ENCODE measurements around the gene FKBP4. TPM values are rescaled to one million over a fixed set of nuclear protein-coding genes. Genes with fewer than 3 reads are reported as not detected.

Gene FKBP4
- total and polyA plus RNA-seq, 9 of the 15 experiments (the other 6 are each of a cell fraction or from before 2014, with no cell fraction given) = 16.3 to 154 (median 90.1) TPM

- TF ChIP-seq, protein P1, sequence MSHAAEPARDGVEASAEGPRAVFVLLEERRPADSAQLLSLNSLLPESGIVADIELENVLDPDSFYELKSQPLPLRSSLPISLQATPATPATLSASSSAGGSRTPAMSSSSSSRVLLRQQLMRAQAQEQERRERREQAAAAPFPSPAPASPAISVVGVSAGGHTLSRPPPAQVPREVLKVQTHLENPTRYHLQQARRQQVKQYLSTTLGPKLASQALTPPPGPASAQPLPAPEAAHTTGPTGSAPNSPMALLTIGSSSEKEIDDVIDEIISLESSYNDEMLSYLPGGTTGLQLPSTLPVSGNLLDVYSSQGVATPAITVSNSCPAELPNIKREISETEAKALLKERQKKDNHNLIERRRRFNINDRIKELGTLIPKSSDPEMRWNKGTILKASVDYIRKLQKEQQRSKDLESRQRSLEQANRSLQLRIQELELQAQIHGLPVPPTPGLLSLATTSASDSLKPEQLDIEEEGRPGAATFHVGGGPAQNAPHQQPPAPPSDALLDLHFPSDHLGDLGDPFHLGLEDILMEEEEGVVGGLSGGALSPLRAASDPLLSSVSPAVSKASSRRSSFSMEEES (CRISPR knock-in tag; IDR thresholded peaks at IDR 0.05) = no peak
- no peak for TF ChIP-seq ZNF143 (CRISPR knock-in tag; IDR thresholded peaks at IDR 0.05)
- TF ChIP-seq FOXP1 (CRISPR knock-in tag; IDR thresholded peaks at IDR 0.05) = no peak
- TF ChIP-seq XRCC3 (IDR thresholded peaks at IDR 0.05) = no peak
- TF ChIP-seq ZNF589 (CRISPR knock-in tag; IDR thresholded peaks at IDR 0.05; ENCODE audit: low read depth) = no peak
- TF ChIP-seq, protein P2, sequence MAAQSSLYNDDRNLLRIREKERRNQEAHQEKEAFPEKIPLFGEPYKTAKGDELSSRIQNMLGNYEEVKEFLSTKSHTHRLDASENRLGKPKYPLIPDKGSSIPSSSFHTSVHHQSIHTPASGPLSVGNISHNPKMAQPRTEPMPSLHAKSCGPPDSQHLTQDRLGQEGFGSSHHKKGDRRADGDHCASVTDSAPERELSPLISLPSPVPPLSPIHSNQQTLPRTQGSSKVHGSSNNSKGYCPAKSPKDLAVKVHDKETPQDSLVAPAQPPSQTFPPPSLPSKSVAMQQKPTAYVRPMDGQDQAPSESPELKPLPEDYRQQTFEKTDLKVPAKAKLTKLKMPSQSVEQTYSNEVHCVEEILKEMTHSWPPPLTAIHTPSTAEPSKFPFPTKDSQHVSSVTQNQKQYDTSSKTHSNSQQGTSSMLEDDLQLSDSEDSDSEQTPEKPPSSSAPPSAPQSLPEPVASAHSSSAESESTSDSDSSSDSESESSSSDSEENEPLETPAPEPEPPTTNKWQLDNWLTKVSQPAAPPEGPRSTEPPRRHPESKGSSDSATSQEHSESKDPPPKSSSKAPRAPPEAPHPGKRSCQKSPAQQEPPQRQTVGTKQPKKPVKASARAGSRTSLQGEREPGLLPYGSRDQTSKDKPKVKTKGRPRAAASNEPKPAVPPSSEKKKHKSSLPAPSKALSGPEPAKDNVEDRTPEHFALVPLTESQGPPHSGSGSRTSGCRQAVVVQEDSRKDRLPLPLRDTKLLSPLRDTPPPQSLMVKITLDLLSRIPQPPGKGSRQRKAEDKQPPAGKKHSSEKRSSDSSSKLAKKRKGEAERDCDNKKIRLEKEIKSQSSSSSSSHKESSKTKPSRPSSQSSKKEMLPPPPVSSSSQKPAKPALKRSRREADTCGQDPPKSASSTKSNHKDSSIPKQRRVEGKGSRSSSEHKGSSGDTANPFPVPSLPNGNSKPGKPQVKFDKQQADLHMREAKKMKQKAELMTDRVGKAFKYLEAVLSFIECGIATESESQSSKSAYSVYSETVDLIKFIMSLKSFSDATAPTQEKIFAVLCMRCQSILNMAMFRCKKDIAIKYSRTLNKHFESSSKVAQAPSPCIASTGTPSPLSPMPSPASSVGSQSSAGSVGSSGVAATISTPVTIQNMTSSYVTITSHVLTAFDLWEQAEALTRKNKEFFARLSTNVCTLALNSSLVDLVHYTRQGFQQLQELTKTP (IDR thresholded peaks at IDR 0.05; ENCODE audit: low read depth in 1 of 2, partially characterized antibody in 2 of 2) = no peak
- TF ChIP-seq ZNF133 (CRISPR knock-in tag; IDR thresholded peaks at IDR 0.05) = no peak
- TF ChIP-seq SREBF1 (IDR thresholded peaks at IDR 0.05; ENCODE audit: borderline replicate concordance, low read depth, low read length) = no peak
- TF ChIP-seq TRIM24 (IDR thresholded peaks at IDR 0.05) = no peak
- no peak for TF ChIP-seq SRSF1 (IDR thresholded peaks at IDR 0.05; ENCODE audit: low read depth, low read length)
Observed at GRCh38 chr12:2832550-2833127, 37.9 kb downstream of the FKBP4 start (continued).
